ENCODE measurements around the gene B4GALT3.
A peak's percentile ranks its signal among the peaks of the same experiment; 100 is the strongest.

Gene B4GALT3

DNA sequence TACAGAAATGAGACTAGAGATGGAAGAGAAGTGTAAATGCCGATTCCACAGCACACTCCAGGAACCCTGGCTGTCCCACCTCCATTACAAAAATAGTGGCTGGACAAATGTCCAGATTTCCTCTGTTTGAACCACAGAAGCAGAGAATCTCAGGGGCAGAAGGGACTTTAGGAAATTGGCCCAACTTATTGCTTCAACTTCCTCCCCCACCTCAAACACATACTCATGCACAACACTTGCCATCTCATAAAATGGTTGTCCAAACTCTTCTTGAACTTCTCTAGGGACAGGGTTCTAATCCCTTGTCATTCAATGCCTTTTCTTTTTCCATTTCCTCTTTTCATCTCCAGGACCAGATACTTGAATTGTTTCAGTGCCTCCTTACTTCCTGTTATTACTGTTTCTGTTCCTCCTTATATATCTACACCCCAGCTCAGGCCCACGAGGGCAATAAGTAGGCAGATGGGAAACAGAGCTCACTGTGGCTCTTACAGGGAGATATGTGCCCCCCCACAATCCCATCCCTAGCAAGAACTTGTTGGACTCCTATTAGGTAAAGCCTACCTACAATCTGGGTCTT lies 8.5 kb upstream of the B4GALT3 start:
- peak; percentile 74 to 88 for DNase-seq

- peak; percentile 88 to 94 for DNase-seq
These were observed 8.0 kb upstream of the B4GALT3 start for GRCh38 chr1:161185282-161185682.

DNA sequence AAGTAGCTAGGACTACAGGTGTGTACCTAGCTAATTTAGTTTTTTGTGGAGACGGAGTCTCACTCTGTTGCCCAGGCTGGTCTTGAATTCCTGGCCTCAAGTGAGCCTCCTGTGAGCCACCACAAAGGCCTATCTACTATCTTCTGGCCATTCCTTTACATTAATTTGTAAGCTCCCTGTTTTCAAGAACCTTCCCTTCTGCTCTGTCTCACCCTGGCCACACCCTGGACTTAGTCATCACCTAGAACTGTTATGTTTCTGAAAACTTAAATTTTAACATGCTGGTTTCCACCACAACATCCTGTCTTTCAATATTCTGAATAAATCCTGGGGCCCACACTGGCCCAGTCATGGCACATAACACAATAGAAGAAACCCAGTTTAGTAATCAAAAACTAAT lies 4.9 kb upstream of the B4GALT3 start:
- DNase-seq, result peak; percentile 27 to 42

- DNase-seq, result peak in 1 of 2 donors; percentile 41
These were observed 3.3 kb upstream of the B4GALT3 start for GRCh38 chr1:161180639-161181038.

- DNase-seq, result no peak
These were observed 2.4 kb upstream of the B4GALT3 start for GRCh38 chr1:161179698-161180097.

DNA sequence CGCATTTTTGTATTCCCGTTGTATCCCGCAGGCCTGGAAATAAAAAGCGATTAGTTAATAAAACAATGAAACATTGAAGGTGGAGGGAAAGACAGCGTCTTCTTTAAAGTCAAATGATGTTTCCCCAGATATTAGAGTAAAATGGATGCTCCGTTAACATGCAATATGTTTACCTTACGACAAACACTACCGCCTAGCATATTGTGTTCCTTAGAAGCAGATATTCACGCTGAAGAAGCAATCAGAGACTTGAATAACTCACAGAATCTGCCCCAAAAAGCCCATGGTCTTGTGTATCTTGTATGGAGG lies 583 bp upstream of the B4GALT3 start:
- DNase-seq, result no peak

- no peak for DNase-seq
These were observed 717 bp downstream of the B4GALT3 start for GRCh38 chr1:161176468-161177111.

- DNase-seq, result no peak
These were observed 1.4 kb downstream of the B4GALT3 start for GRCh38 chr1:161175771-161176453.

DNA sequence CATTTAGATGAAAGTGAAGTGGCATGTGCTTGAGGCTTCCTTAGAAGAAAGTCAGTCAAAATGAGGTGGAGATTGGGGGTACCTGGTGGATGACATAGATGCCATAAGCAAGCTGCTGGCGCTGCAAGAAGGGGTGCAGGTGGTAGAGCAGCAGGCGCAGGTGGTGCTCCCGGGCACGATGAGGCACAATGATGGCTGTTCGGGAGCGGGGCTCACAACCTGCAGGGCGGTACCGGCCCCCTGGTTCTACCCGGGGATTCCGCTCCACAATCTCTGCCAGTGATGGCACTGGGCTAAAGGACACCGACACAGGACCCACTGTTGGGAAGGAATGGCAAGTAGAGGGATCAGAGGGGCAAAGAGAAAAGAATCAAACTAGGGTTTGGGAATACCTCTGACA lies 2.4 kb downstream of the B4GALT3 start:
- DNase-seq, result no peak

GRCh38 chr1:161173711-161174110 lies 3.6 kb downstream of the B4GALT3 start:
- no peak for DNase-seq

- no peak for DNase-seq
These were observed 4.4 kb downstream of the B4GALT3 start for GRCh38 chr1:161172776-161173376.

GRCh38 chr1:161172349-161172748 lies 5.0 kb downstream of the B4GALT3 start:
- DNase-seq, result no peak

- no peak for DNase-seq
These were observed 5.6 kb downstream of the B4GALT3 start for GRCh38 chr1:161171696-161172095.

DNA sequence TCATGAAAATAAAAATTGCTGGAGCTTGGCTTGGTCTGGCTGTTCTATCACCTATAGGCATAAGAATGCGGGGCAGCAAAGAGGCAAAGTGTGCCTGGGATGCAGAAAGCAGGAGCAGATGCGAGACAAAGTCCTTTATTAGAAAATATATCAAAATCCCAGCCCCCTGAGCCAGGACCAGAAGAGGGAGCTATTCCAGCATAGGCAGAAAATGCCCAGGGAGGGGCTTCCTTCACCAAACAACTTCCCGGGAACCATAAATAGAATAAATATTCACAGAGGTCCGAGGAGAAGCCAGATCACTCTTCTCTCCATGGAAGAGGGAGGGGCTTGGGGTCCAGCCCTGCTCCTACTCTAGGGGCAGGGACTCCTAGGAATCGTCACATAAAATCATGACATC lies 6.1 kb downstream of the B4GALT3 start:
- DNase-seq, result no peak

- no peak for DNase-seq
These were observed 8.4 kb downstream of the B4GALT3 start for GRCh38 chr1:161168906-161169305.

GRCh38 chr1:161166669-161167548 lies 10.4 kb downstream of the B4GALT3 start:
- DNase-seq, result no peak

DNA sequence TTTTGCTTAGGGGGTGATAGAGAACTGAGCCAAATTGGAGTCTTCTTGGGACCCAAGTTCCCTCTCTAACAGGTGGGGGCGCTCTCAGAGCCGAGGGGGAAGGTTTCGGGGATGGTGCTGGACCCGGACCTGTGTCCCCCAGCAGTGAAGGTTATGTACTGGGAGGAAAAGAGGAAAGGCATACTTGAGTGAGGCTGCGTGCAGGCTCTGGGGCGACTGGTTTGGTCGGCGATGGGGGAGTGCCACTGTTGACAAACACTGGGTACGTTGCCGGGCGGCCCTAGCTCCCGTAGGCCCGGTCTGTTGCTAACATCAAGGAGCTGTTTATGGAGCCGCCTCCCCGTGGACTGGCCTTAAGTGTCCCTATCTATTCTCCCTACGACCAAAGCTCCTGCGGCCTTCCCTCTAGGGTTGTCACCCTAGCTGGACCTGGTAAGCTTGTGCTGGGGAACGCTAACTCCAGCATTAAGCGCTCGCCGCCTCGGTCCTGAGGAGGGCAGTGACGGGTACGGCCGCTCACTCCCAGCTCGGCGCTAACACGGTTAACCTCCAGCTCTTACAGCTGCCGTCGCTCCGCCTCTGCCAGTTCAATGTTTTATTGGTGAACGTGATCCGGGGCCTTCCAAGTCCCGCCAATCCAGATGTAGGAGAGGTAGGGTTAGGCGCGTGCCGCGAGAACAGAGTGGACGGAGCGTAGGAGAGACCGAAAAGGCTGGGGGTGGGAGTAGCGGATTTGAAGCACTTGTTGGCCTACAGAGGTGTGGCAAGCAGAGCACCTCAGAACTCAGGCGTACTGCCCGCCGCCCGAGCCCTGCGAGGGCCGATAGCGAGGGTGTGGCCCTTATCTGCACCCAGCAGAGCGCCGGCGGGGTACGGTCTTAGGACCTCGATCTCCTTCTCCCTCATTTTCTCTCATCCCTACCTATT lies 11.3 kb downstream of the B4GALT3 start, which contains the start of gene PPOX:
Gene PPOX, plus strand, starts transcription at position 685 of the 927 bp plus-strand sequence. CDS start 422 bp downstream, outside the sequence.
- DNase-seq, result peak; percentile 94 to 95

- DNase-seq, result no peak
These were observed 12.3 kb downstream of the B4GALT3 start for GRCh38 chr1:161164901-161165610.

GRCh38 chr1:161163793-161164192 lies 13.5 kb downstream of the B4GALT3 start:
- DNase-seq, result no peak

DNA sequence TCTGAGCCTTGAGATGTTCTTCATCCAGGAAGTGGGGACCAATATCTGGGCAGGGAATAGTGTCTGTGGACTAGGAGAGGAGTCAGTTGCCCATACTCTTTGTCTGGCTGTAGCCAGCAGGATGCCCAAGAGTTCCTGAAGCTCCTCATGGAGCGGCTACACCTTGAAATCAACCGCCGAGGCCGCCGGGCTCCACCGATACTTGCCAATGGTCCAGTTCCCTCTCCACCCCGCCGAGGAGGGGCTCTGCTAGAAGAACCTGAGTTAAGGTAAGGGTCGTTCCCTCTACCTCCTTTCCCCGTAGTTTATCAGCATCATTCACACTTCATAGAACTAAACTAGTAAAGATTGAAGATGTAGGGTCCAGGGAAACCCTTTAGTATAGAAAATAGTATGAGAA lies 14.5 kb downstream of the B4GALT3 start:
- no peak for DNase-seq

GRCh38 chr1:161162052-161162451 lies 15.3 kb downstream of the B4GALT3 start:
- DNase-seq, result no peak

Measured in inflammatory macrophage treated with lipopolysaccharide for 1 hour (primary cell).